Tibial nerve (tissue), 4 donors: ENCODE results near the gene P2RY8. TPM values are rescaled to one million over a fixed set of nuclear protein-coding genes. Genes with fewer than 3 reads are reported as not detected.

Source experiments
- DNase-seq, 2 donors: peaks; one replicate each; pipeline ENCODE4 v3.0.0-alpha.2; 2019; ENCODE audit warnings: low spot score in 2 of 2
- H3K27ac ChIP-seq, 4 donors: fragments of 200-600 bp; sonication (generic) in 3 of 4; one replicate each; pipeline ENCODE4 v1.5.1; 2017 to 2019; ENCODE audit warnings: mild to moderate bottlenecking in 1 of 4
- H3K27me3 ChIP-seq, 2 donors: fragments of 200-600 bp; sonication (generic) in 1 of 2; one replicate each; pipeline versions ENCODE4 v1.5.1 to v1.6.0; 2017 to 2019
- H3K36me3 ChIP-seq, 3 donors: fragments of 200-600 bp; sonication (generic); one replicate each; pipeline ENCODE4 v1.5.1; 2018 to 2019
- H3K4me1 ChIP-seq, 4 donors: fragments of 200-600 bp; sonication (generic) in 3 of 4; one replicate each; pipeline ENCODE4 v1.5.1; 2017 to 2019
- H3K4me3 ChIP-seq, 4 donors: fragments of 200-600 bp; sonication (generic) in 3 of 4; one replicate each; pipeline ENCODE4 v1.5.1; 2017 to 2019; ENCODE audit warnings: mild to moderate bottlenecking in 1 of 4, moderate library complexity in 1 of 4
- H3K9me3 ChIP-seq, 4 donors: fragments of 200-600 bp; sonication (generic) in 3 of 4; one replicate each; pipeline ENCODE4 v1.5.1; 2017 to 2019
- EP300 ChIP-seq, 2 donors: sonication (generic); formaldehyde crosslinking; IDR thresholded peaks; one replicate each; pipeline ENCODE4 v1.6.1; 2017; ENCODE audit warnings: antibody characterized with exemption in 2 of 2, mild to moderate bottlenecking in 1 of 2
- POLR2A ChIP-seq, 2 donors: fragments of 450-650 bp; IDR thresholded peaks; one replicate each; pipeline ENCODE4 v1.6.1; 2017; ENCODE audit warnings: antibody characterized with exemption in 2 of 2, mild to moderate bottlenecking in 2 of 2, moderate library complexity in 2 of 2
- WGBS, 2 donors: methylation state at CpG; one replicate each; pipeline ENCODE4 v1.1.5; 2018; 5-methylcytosine and 5-hydroxymethylcytosine counted together
- total RNA-seq, 4 donors: library from RNA; depleted of rRNA; stranded (reverse); fragments of >200 nt; gene quantifications; one replicate each; pipeline ENCODE4 v1.1.0, GENCODE V29; 2016
- TF ChIP-seq, protein P1 (sequence below), 5 experiments: fragments of 200-600 bp in 3 of 5; fragments of 450-650 bp in 2 of 5; sonication (generic) in 3 of 5; IDR thresholded peaks; one replicate each; pipeline ENCODE4 v1.5.1; 2016 to 2019; ENCODE audit warnings: antibody characterized with exemption in 5 of 5, mild to moderate bottlenecking in 3 of 5, moderate library complexity in 2 of 5

Gene P2RY8
- total RNA-seq, 4 donors from 2014 or later: 0.84 to 2.8 (median 1.2) TPM

GRCh38 chrX:1529756-1530155, 7.2 kb downstream of the P2RY8 start:
- no peak overlapping the region for H3K4me3 ChIP-seq
- no peak for TF ChIP-seq EP300 (IDR thresholded peaks at IDR 0.05)
- WGBS, 2 donors: 84 to 92% methylated on average over 6 of the region's 6 CpGs
- H3K36me3 ChIP-seq: no peaks in the 10 kb centered on the region
- no peaks in the 10 kb centered on the region for H3K4me1 ChIP-seq
- H3K27ac ChIP-seq: no peak overlapping the region
- no peaks in the 10 kb centered on the region for H3K9me3 ChIP-seq
- DNase-seq: no peak
- H3K27me3 ChIP-seq: no peaks in the 10 kb centered on the region

DNA sequence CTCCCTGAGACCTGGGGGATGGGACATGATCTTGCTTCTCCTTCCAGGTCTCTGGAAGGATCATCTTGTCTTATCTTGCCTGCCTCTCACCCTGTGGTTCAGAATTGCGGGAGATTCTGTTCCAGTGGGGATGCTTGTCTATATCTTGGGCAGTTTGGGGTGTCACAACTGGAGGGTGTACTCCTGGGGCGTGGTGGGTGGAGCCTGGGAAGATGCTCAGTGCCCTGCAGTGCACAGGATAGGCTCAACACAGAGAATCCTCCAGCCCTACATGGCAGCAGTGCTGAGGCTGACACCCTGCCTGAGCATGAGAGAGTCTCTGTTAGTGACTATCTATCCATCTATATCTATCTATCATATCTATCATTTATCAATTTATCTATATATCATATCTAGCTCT, 7.7 kb downstream of the P2RY8 start:
- WGBS, 2 donors: 60 to 79% methylated on average over 2 of the region's 2 CpGs
- Histone ChIP-seq H3K27ac (no peak overlapping the region), H3K36me3 (no peaks in the 10 kb centered on the region), H3K4me1 (no peaks in the 10 kb centered on the region), H3K9me3 (no peaks in the 10 kb centered on the region), H3K4me3 (no peak overlapping the region), H3K27me3 (no peaks in the 10 kb centered on the region)
- no peak for TF ChIP-seq EP300 (IDR thresholded peaks at IDR 0.05)
- no peak for TF ChIP-seq POLR2A (IDR thresholded peaks at IDR 0.05)
- no peak for DNase-seq

DNA sequence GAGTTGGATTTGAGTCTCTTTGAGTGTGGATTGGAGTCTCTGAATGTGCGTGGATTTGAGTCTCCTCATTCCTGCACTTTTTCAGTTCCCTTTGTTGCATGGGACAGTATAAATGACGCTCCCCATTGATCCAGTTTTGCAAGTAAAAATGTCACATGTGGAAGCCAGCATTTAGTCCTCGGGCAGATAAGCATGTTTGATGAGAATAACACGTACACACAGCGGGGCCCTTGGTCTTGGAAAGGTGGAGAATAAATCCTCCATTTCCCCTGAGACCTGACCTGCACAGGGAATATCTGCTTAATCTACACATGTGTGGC, 8.1 kb downstream of the P2RY8 start:
- WGBS, 2 donors: 74 to 76% methylated on average over 5 of the region's 5 CpGs

DNA sequence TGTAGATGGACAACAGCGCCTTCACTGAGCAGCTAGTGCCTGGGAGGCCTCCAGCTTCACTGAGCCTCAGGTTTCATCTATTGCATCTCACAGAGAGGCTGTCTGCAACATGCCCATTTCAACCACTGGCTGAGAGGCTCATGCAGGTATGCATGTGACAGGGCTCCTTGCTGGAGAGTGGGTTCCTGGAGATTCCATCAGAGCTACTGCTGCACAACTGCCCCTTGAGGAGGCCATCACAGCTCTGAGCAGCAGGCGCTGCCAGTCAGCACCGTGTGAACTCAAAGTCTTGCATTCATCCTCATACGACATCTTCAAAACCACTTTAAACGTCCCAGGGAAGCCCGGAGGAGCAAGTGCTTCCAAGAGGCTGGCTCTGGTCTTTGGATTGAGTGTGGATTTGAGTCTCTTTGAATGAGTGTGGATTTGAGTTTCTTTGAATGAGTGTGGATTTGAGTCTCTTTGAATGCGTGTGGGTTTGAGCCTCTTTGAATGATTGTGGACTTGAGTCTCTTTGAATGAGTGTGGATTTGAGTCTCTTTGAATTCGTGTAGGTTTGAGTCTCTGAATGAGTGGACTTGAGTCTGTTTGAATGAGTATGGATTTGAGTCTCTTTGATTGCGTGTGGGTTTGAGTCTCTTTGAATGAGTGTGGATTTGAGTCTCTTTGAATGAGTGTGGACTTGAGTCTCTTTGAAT, 8.7 kb downstream of the P2RY8 start:
- Histone ChIP-seq H3K9me3 (peaks cover 0 to 8% (median 0%) of the 10 kb centered on the region in 4 donors), H3K4me1 (no peaks in the 10 kb centered on the region), H3K27me3 (no peaks in the 10 kb centered on the region), H3K4me3 (no peak overlapping the region), H3K36me3 (no peaks in the 10 kb centered on the region), H3K27ac (no peak overlapping the region)
- DNase-seq: no peak
- TF ChIP-seq POLR2A (IDR thresholded peaks at IDR 0.05) (no peak), EP300 (IDR thresholded peaks at IDR 0.05) (no peak)
- TF ChIP-seq, protein P1, sequence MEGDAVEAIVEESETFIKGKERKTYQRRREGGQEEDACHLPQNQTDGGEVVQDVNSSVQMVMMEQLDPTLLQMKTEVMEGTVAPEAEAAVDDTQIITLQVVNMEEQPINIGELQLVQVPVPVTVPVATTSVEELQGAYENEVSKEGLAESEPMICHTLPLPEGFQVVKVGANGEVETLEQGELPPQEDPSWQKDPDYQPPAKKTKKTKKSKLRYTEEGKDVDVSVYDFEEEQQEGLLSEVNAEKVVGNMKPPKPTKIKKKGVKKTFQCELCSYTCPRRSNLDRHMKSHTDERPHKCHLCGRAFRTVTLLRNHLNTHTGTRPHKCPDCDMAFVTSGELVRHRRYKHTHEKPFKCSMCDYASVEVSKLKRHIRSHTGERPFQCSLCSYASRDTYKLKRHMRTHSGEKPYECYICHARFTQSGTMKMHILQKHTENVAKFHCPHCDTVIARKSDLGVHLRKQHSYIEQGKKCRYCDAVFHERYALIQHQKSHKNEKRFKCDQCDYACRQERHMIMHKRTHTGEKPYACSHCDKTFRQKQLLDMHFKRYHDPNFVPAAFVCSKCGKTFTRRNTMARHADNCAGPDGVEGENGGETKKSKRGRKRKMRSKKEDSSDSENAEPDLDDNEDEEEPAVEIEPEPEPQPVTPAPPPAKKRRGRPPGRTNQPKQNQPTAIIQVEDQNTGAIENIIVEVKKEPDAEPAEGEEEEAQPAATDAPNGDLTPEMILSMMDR (IDR thresholded peaks at IDR 0.05): no peak
- WGBS, 2 donors: 78 to 85% methylated on average over 9 of the region's 9 CpGs

More for the DNA sequence above, 8.1 kb downstream of the P2RY8 start:
- no peak for DNase-seq
- no peaks in the 10 kb centered on the region for H3K36me3 ChIP-seq
- no peak for TF ChIP-seq EP300 (IDR thresholded peaks at IDR 0.05)
- TF ChIP-seq, protein P1 (IDR thresholded peaks at IDR 0.05): no peak
- H3K4me1 ChIP-seq: no peaks in the 10 kb centered on the region
- peaks cover 0 to 3% (median 0%) of the 10 kb centered on the region in 4 donors for H3K9me3 ChIP-seq
- no peaks in the 10 kb centered on the region for H3K27me3 ChIP-seq
- H3K4me3 ChIP-seq: no peak overlapping the region
- H3K27ac ChIP-seq: no peak overlapping the region

GRCh38 chrX:1527457-1527856, 9.5 kb downstream of the P2RY8 start:
- H3K4me1 ChIP-seq: no peaks in the 10 kb centered on the region
- no peak overlapping the region for H3K27ac ChIP-seq
- H3K27me3 ChIP-seq: no peaks in the 10 kb centered on the region
- H3K4me3 ChIP-seq: no peak overlapping the region
- H3K9me3 ChIP-seq: peaks cover 0 to 17% (median 0%) of the 10 kb centered on the region in 4 donors
- 80 to 88% methylated on average over 1 of the region's 1 CpG for WGBS, 2 donors
- TF ChIP-seq, protein P1 (IDR thresholded peaks at IDR 0.05): no peak
- TF ChIP-seq EP300 (IDR thresholded peaks at IDR 0.05) (no peak), POLR2A (IDR thresholded peaks at IDR 0.05) (no peak)
- no peaks in the 10 kb centered on the region for H3K36me3 ChIP-seq
- DNase-seq: no peak

GRCh38 chrX:1526565-1526964, 10.4 kb downstream of the P2RY8 start:
- H3K9me3 ChIP-seq: peaks cover 0 to 21% (median 0%) of the 10 kb centered on the region in 4 donors
- H3K4me3 ChIP-seq: no peak overlapping the region
- H3K36me3 ChIP-seq: no peaks in the 10 kb centered on the region
- WGBS, 2 donors: 91% methylated on average over 4 of the region's 4 CpGs
- DNase-seq: no peak
- H3K27ac ChIP-seq: no peak overlapping the region
- TF ChIP-seq, protein P1 (IDR thresholded peaks at IDR 0.05): no peak
- TF ChIP-seq POLR2A (IDR thresholded peaks at IDR 0.05) (no peak), EP300 (IDR thresholded peaks at IDR 0.05) (no peak)
- no peaks in the 10 kb centered on the region for H3K4me1 ChIP-seq
- H3K27me3 ChIP-seq: no peaks in the 10 kb centered on the region
